Neural cell (in vitro differentiated cells): ENCODE data around the gene PRKAA2. TPM values are rescaled to one million over a fixed set of nuclear protein-coding genes. Genes with fewer than 3 reads are reported as not detected.

Experiments
- H2AFZ ChIP-seq: fragments of 200-600, 300-800 bp; sonication (generic), shearing (Covaris generic); 2 replicates; pipeline ENCODE4 v1.6.0; 2014; ENCODE audit warnings: low read depth, mild to moderate bottlenecking, antibody characterized with exemption, low read length, moderate library complexity
- H3F3A ChIP-seq: fragments of 200-600 bp; shearing (Covaris generic); 2 replicates; pipeline ENCODE4 v1.6.1; 2016; ENCODE audit warnings: mild to moderate bottlenecking, moderate library complexity, mixed read lengths, antibody characterized with exemption, low read length; ENCODE audit not compliant: insufficient read depth, poor library complexity, severe bottlenecking
- H3K27ac ChIP-seq: fragments of 200-600, 300-800 bp; sonication (generic), shearing (Covaris generic); 2 replicates; pipeline ENCODE4 v1.5.1; 2014; ENCODE audit warnings: mild to moderate bottlenecking, low read length, moderate library complexity
- H3K27me3 ChIP-seq: fragments of 300-800, 200-600 bp; sonication (generic), shearing (Covaris generic); 2 replicates; pipeline ENCODE4 v1.6.0; 2014; ENCODE audit warnings: mild to moderate bottlenecking, low read depth, low read length, moderate library complexity; ENCODE audit not compliant: insufficient read depth
- H3K36me3 ChIP-seq: fragments of 300-800, 200-600 bp; sonication (generic), shearing (Covaris generic); 2 replicates; pipeline ENCODE4 v1.5.1; 2014; ENCODE audit warnings: mild to moderate bottlenecking, antibody characterized with exemption, low read length, moderate library complexity; ENCODE audit not compliant: insufficient read depth
- H3K4me2 ChIP-seq: fragments of 300-800, 200-600 bp; sonication (generic), shearing (Covaris generic); 2 replicates; pipeline ENCODE4 v1.6.0; 2014; ENCODE audit warnings: mild to moderate bottlenecking, low read length
- H3K4me3 ChIP-seq: fragments of 300-800, 200-600 bp; sonication (generic), shearing (Covaris generic); 2 replicates; pipeline ENCODE4 v1.5.1; 2014; ENCODE audit warnings: mild to moderate bottlenecking, low read length, moderate library complexity
- H3K79me2 ChIP-seq: fragments of 200-600 bp; shearing (Covaris generic); replicated peaks from 2 replicates; pipeline ENCODE4 v1.6.0; 2014; ENCODE audit warnings: mild to moderate bottlenecking, low read length, moderate library complexity; ENCODE audit not compliant: insufficient read depth
- H3K9ac ChIP-seq: fragments of 300-800, 200-600 bp; sonication (generic), shearing (Covaris generic); 2 replicates; pipeline ENCODE4 v1.6.1; 2016; ENCODE audit warnings: mild to moderate bottlenecking, low read length, mixed read lengths
- H3K9me2 ChIP-seq: fragments of 200-600 bp; shearing (Covaris generic); 2 replicates; pipeline ENCODE4 v1.6.1; 2016; ENCODE audit warnings: mild to moderate bottlenecking, low read length, mixed read lengths; ENCODE audit not compliant: insufficient read depth
- H3K9me3 ChIP-seq: fragments of 200-600, 300-800 bp; sonication (generic), shearing (Covaris generic); 2 replicates; pipeline ENCODE4 v1.6.1; 2016; ENCODE audit warnings: mild to moderate bottlenecking, mixed run types, low read length, moderate library complexity, mixed read lengths
- H4K20me1 ChIP-seq: fragments of 200-600 bp; shearing (Covaris generic); 2 replicates; pipeline ENCODE4 v1.6.1; 2016; ENCODE audit warnings: mild to moderate bottlenecking, mixed run types; ENCODE audit not compliant: insufficient read depth
- EP300 ChIP-seq: fragments of 450-650 bp; conservative IDR thresholded peaks from 2 replicates; pipeline ENCODE4 v1.6.1; 2014; ENCODE audit warnings: antibody characterized with exemption, mild to moderate bottlenecking, moderate library complexity; ENCODE audit not compliant: poor library complexity, severe bottlenecking
- EZH2 ChIP-seq: fragments of 200-600, 300-800 bp; shearing (Covaris generic), sonication (generic); IDR thresholded peaks from 2 replicates; pipeline ENCODE4 v1.6.1; 2014; ENCODE audit warnings: antibody characterized with exemption, low read length, borderline replicate concordance, mild to moderate bottlenecking; ENCODE audit not compliant: insufficient read depth, poor library complexity, severe bottlenecking
- MXI1 ChIP-seq: fragments of 450-650 bp; conservative IDR thresholded peaks from 2 replicates; pipeline ENCODE4 v1.6.1; 2014; ENCODE audit warnings: antibody characterized with exemption, mild to moderate bottlenecking; ENCODE audit not compliant: poor library complexity, severe bottlenecking
- POLR2AphosphoS5 ChIP-seq: IDR thresholded peaks from 2 replicates; pipeline ENCODE4 v1.6.1; 2012
- RAD21 ChIP-seq: fragments of 450-650 bp; conservative IDR thresholded peaks from 2 replicates; pipeline ENCODE4 v1.6.1; 2014; ENCODE audit warnings: antibody characterized with exemption, mild to moderate bottlenecking, moderate library complexity
- REST ChIP-seq: IDR thresholded peaks from 2 replicates; pipeline ENCODE4 v1.6.1; 2012; ENCODE audit warnings: borderline replicate concordance
- SMC3 ChIP-seq: fragments of 450-650 bp; conservative IDR thresholded peaks from 2 replicates; pipeline ENCODE4 v1.6.1; 2014; ENCODE audit warnings: antibody characterized with exemption, mild to moderate bottlenecking, moderate library complexity; ENCODE audit not compliant: poor library complexity
- TAF1 ChIP-seq: IDR thresholded peaks from 2 replicates; pipeline ENCODE4 v1.6.1; 2012; ENCODE audit warnings: low read depth
- polyA plus RNA-seq: library from polyadenylated mRNA; depleted of rRNA; stranded (reverse); fragments of >200 nt; gene quantifications from 2 replicates; pipeline ENCODE4 v1.2.3, GENCODE V29; 2014
- TF ChIP-seq, protein P1 (sequence below): fragments of 450-650 bp; IDR thresholded peaks from 2 replicates; pipeline ENCODE4 v1.5.1; 2014; ENCODE audit warnings: antibody characterized with exemption, mild to moderate bottlenecking, moderate library complexity; ENCODE audit not compliant: poor library complexity, severe bottlenecking

The PRKAA2 gene
- polyA plus RNA-seq, 1 donor from 2014 or later: 20.0 TPM

GRCh38 chr1:56745231-56745630 is 100.1 kb downstream of the PRKAA2 start:
- no peaks in the 10 kb centered on the region for H3K36me3 ChIP-seq
- H3K4me3 ChIP-seq: no peak overlapping the region
- no peaks in the 10 kb centered on the region for H4K20me1 ChIP-seq
- H3F3A ChIP-seq: no peaks in the 10 kb centered on the region
- no peaks in the 10 kb centered on the region for H3K9me3 ChIP-seq
- no peak overlapping the region for H2AFZ ChIP-seq
- H3K79me2 ChIP-seq: no peaks in the 10 kb centered on the region
- no peaks in the 10 kb centered on the region for H3K27me3 ChIP-seq
- no peak overlapping the region for H3K4me2 ChIP-seq
- H3K9ac ChIP-seq: no peak overlapping the region
- no peak for TF ChIP-seq TAF1
- no peak for TF ChIP-seq MXI1
- no peak for TF ChIP-seq REST
- TF ChIP-seq RAD21: no peak
- TF ChIP-seq POLR2AphosphoS5: no peak
- no peak for TF ChIP-seq EZH2
- no peak for TF ChIP-seq EP300
- TF ChIP-seq, protein P1, sequence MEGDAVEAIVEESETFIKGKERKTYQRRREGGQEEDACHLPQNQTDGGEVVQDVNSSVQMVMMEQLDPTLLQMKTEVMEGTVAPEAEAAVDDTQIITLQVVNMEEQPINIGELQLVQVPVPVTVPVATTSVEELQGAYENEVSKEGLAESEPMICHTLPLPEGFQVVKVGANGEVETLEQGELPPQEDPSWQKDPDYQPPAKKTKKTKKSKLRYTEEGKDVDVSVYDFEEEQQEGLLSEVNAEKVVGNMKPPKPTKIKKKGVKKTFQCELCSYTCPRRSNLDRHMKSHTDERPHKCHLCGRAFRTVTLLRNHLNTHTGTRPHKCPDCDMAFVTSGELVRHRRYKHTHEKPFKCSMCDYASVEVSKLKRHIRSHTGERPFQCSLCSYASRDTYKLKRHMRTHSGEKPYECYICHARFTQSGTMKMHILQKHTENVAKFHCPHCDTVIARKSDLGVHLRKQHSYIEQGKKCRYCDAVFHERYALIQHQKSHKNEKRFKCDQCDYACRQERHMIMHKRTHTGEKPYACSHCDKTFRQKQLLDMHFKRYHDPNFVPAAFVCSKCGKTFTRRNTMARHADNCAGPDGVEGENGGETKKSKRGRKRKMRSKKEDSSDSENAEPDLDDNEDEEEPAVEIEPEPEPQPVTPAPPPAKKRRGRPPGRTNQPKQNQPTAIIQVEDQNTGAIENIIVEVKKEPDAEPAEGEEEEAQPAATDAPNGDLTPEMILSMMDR: no peak
- TF ChIP-seq SMC3: no peak
- no peaks in the 10 kb centered on the region for H3K9me2 ChIP-seq
- H3K27ac ChIP-seq: no peak overlapping the region

- TF ChIP-seq REST (no peak), SMC3 (no peak), TAF1 (no peak), EP300 (no peak), EZH2 (no peak), POLR2AphosphoS5 (no peak), MXI1 (no peak), RAD21 (no peak)
- TF ChIP-seq, protein P1: no peak
Observed at GRCh38 chr1:56754708-56755479, 109.8 kb downstream of the PRKAA2 start.

More at GRCh38 chr1:56754708-56755479, 109.8 kb downstream of the PRKAA2 start:
- H3K27ac ChIP-seq: no peak overlapping the region
- H3K79me2 ChIP-seq: no peaks in the 10 kb centered on the region
- no peaks in the 10 kb centered on the region for H3K27me3 ChIP-seq
- no peaks in the 10 kb centered on the region for H4K20me1 ChIP-seq
- H3K9me3 ChIP-seq: no peaks in the 10 kb centered on the region
- no peak overlapping the region for H3K4me3 ChIP-seq
- H3K4me2 ChIP-seq: no peak overlapping the region
- no peaks in the 10 kb centered on the region for H3K36me3 ChIP-seq
- H3F3A ChIP-seq: no peaks in the 10 kb centered on the region
- H3K9ac ChIP-seq: no peak overlapping the region
- H3K9me2 ChIP-seq: no peaks in the 10 kb centered on the region
- no peak overlapping the region for H2AFZ ChIP-seq
